NCI-H2196 (cell line): Measurements from ENCODE around the gene PTPRH.
A peak's percentile ranks its signal among the peaks of the same experiment; 100 is the strongest.
"Not testable (repeated sequence)": the region's sequence is repeated elsewhere in the genome, so short reads cannot be mapped to it uniquely, and the experiment has no call there.

Experiments
- DNase-seq: peaks from one replicate; lab custom pipeline; 2025; ENCODE audit not compliant: unreplicated experiment; lab: John Stamatoyannopoulos, UW

The PTPRH gene

GRCh38 chr19:55227241-55228014 is 18.1 kb upstream of the PTPRH start:
- DNase-seq, result no peak

- DNase-seq, result no peak
Observed at GRCh38 chr19:55226788-55227187, 17.5 kb upstream of the PTPRH start.

- DNase-seq, result no peak
Observed at GRCh38 chr19:55226273-55226672, 17.0 kb upstream of the PTPRH start.

GRCh38 chr19:55225415-55225958 is 16.2 kb upstream of the PTPRH start:
- no peak for DNase-seq

- DNase-seq, result not testable (repeated sequence)
Observed at GRCh38 chr19:55224679-55225414, 15.5 kb upstream of the PTPRH start.

- DNase-seq, result no peak
Observed at GRCh38 chr19:55224038-55224665, 14.9 kb upstream of the PTPRH start.

- no peak for DNase-seq
Observed at GRCh38 chr19:55223291-55224037, 14.2 kb upstream of the PTPRH start.

GRCh38 chr19:55220525-55220924 is 11.2 kb upstream of the PTPRH start:
- no peak for DNase-seq

- DNase-seq, result peak; percentile 96
Observed at GRCh38 chr19:55216461-55217198, 7.3 kb upstream of the PTPRH start.

- DNase-seq, result no peak
Observed at GRCh38 chr19:55213547-55213946, 4.2 kb upstream of the PTPRH start.

- DNase-seq, result peak; percentile 12
Observed at GRCh38 chr19:55212447-55212846, 3.1 kb upstream of the PTPRH start.

- peak; percentile 76 for DNase-seq
Observed at GRCh38 chr19:55209693-55210472, 582 bp upstream of the PTPRH start.

- DNase-seq, result peak; percentile 88
Observed at GRCh38 chr19:55206664-55207500, 2.4 kb downstream of the PTPRH start.

- DNase-seq, result not testable (repeated sequence)
Observed at GRCh38 chr19:55202199-55202598, 7.1 kb downstream of the PTPRH start.

- DNase-seq, result no peak
Observed at GRCh38 chr19:55199620-55200204, 9.6 kb downstream of the PTPRH start.

- no peak for DNase-seq
Observed at GRCh38 chr19:55198651-55199050, 10.7 kb downstream of the PTPRH start.

GRCh38 chr19:55197528-55197927 is 11.8 kb downstream of the PTPRH start:
- DNase-seq, result peak; percentile 24

GRCh38 chr19:55196803-55197202 is 12.5 kb downstream of the PTPRH start:
- no peak for DNase-seq
